ENCODE results near the gene GCNA. TPM values are rescaled to one million over a fixed set of nuclear protein-coding genes. Genes with fewer than 3 reads are reported as not detected.

GCNA gene
- total RNA-seq, 4 donors from 2014 or later = 0.89 to 2.6 (median 1.6) TPM

DNA sequence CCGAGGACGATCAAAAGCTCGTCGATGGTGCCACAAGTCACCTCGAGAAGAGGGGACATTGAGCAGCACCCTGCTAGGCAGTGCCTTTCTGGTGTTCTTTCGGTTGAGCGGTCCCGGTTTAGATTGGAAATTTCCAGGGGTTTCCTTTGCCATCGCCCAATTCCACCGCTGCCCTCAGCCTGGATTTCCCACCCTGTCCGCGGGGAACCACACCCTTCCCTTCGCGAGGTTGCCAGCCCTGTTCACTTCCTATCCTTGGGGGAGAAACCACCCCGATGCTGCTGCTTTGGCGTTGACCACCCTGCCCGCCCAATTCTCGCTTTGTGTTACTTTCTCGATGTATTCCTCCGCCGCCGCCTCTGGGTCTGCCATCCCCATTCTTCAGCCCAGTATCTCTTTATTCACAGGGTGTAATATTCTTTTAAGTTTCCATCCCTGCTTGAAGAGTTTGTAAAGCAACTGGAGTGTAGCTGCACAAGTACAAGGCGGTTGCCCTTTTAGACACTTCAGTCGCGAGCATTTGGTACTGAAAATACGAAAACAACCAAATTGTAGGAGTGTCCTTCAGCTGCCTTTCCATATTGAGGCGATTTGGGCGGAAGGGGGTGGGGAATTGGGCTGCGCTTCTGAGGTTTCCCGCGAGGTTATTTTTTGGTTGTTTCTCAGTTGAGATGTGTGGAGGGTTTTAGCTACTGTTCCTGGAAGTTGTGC lies 44.2 kb upstream of the GCNA start:
- peaks cover 0 to 27% (median 0%) of the 10 kb centered on the region in 3 donors for H3K4me1 ChIP-seq
- 0% methylated on average over 5 of the region's 31 CpGs; no CpG with 5 or more reads in 1 of the 2 donors for WGBS, 2 donors (ENCODE audit: low coverage in 1 of 2)
- ATAC-seq = peak; percentile 49
- peak overlapping the region; percentile 74 to 95 for H3K4me3 ChIP-seq
- no peaks in the 10 kb centered on the region for H3K9me3 ChIP-seq
- H3K36me3 ChIP-seq = no peaks in the 10 kb centered on the region
- H3K27me3 ChIP-seq = no peaks in the 10 kb centered on the region
- TF ChIP-seq POLR2AphosphoS5 (IDR thresholded peaks at IDR 0.05) (peak; percentile 7), EP300 (IDR thresholded peaks at IDR 0.05) (no peak)
- peak overlapping the region; percentile 85 to 99 (median 90) for H3K27ac ChIP-seq

GRCh38 chrX:71534773-71535544 lies 43.3 kb upstream of the GCNA start:
- ATAC-seq = no peak
- peaks cover 0 to 37% (median 5%) of the 10 kb centered on the region in 3 donors for H3K4me1 ChIP-seq
- no peaks in the 10 kb centered on the region for H3K27me3 ChIP-seq
- H3K9me3 ChIP-seq = no peaks in the 10 kb centered on the region
- H3K36me3 ChIP-seq = no peaks in the 10 kb centered on the region
- 0 to 25% methylated on average over 4 to 9 of the region's 9 CpGs for WGBS, 2 donors (ENCODE audit: low coverage in 1 of 2)
- peak overlapping the region; percentile 74 to 95 for H3K4me3 ChIP-seq
- peak overlapping the region in 3 of 4 donors; percentile 85 to 91 (median 90) for H3K27ac ChIP-seq
- no peak for TF ChIP-seq EP300 (IDR thresholded peaks at IDR 0.05)
- no peak for TF ChIP-seq POLR2AphosphoS5 (IDR thresholded peaks at IDR 0.05)

- peak overlapping the region in 1 of 2 donors; percentile 74 for H3K4me3 ChIP-seq
- H3K9me3 ChIP-seq = no peaks in the 10 kb centered on the region
- no peaks in the 10 kb centered on the region for H3K36me3 ChIP-seq
- no peaks in the 10 kb centered on the region for H3K27me3 ChIP-seq
- H3K4me1 ChIP-seq = peaks cover 0 to 50% (median 8%) of the 10 kb centered on the region in 3 donors
- ATAC-seq = no peak
- no peak overlapping the region for H3K27ac ChIP-seq
- TF ChIP-seq EP300 (IDR thresholded peaks at IDR 0.05) (no peak), POLR2AphosphoS5 (IDR thresholded peaks at IDR 0.05) (no peak), POLR2A (IDR thresholded peaks at IDR 0.05) (no peak)
- TF ChIP-seq, protein P1, sequence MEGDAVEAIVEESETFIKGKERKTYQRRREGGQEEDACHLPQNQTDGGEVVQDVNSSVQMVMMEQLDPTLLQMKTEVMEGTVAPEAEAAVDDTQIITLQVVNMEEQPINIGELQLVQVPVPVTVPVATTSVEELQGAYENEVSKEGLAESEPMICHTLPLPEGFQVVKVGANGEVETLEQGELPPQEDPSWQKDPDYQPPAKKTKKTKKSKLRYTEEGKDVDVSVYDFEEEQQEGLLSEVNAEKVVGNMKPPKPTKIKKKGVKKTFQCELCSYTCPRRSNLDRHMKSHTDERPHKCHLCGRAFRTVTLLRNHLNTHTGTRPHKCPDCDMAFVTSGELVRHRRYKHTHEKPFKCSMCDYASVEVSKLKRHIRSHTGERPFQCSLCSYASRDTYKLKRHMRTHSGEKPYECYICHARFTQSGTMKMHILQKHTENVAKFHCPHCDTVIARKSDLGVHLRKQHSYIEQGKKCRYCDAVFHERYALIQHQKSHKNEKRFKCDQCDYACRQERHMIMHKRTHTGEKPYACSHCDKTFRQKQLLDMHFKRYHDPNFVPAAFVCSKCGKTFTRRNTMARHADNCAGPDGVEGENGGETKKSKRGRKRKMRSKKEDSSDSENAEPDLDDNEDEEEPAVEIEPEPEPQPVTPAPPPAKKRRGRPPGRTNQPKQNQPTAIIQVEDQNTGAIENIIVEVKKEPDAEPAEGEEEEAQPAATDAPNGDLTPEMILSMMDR (IDR thresholded peaks at IDR 0.05) = no peak
- WGBS, 2 donors (ENCODE audit: low coverage in 1 of 2) = 10 to 48% methylated on average over 4 to 5 of the region's 5 CpGs
These were observed 42.0 kb upstream of the GCNA start for GRCh38 chrX:71536285-71536684.

DNA sequence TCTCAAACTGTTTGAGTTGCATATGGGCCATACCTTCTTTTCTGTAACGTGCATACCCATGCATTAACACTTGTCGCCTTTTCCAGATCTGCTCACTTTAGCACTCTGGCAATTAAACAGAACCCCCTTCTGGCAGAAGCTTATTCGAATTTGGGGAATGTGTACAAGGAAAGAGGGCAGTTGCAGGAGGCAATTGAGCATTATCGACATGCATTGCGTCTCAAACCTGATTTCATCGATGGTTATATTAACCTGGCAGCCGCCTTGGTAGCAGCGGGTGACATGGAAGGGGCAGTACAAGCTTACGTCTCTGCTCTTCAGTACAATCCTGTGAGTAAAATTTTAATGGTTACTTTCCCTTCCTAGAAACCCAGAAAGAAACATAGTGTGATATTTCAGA lies 40.5 kb upstream of the GCNA start:
- H3K9me3 ChIP-seq = no peaks in the 10 kb centered on the region
- ATAC-seq = no peak
- peak overlapping the region in 1 of 2 donors; percentile 6 for H3K4me3 ChIP-seq
- H3K27ac ChIP-seq = no peak overlapping the region
- TF ChIP-seq POLR2A (IDR thresholded peaks at IDR 0.05) = no peak
- no peak for TF ChIP-seq EP300 (IDR thresholded peaks at IDR 0.05)
- TF ChIP-seq, protein P1 (IDR thresholded peaks at IDR 0.05) = no peak
- 67 to 81% methylated on average over 4 to 5 of the region's 9 CpGs for WGBS, 2 donors (ENCODE audit: low coverage in 1 of 2)
- H3K36me3 ChIP-seq = no peaks in the 10 kb centered on the region
- no peaks in the 10 kb centered on the region for H3K27me3 ChIP-seq
- peaks cover 0 to 64% (median 12%) of the 10 kb centered on the region in 3 donors for H3K4me1 ChIP-seq

- no peak for TF ChIP-seq POLR2AphosphoS5 (IDR thresholded peaks at IDR 0.05)
- TF ChIP-seq, protein P1 (IDR thresholded peaks at IDR 0.05) = no peak
- no peak for TF ChIP-seq POLR2A (IDR thresholded peaks at IDR 0.05)
- TF ChIP-seq EP300 (IDR thresholded peaks at IDR 0.05) = no peak
- WGBS, 2 donors (ENCODE audit: low coverage in 1 of 2) = 30 to 43% methylated on average over 2 to 3 of the region's 3 CpGs
- Histone ChIP-seq H3K9me3 (no peaks in the 10 kb centered on the region), H3K27ac (no peak overlapping the region), H3K36me3 (peaks cover 0 to 6% of the 10 kb centered on the region in 2 donors), H3K27me3 (no peaks in the 10 kb centered on the region), H3K4me3 (no peak overlapping the region), H3K4me1 (peaks cover 0 to 95% (median 16%) of the 10 kb centered on the region in 3 donors)
- ATAC-seq = no peak
These were observed 37.4 kb upstream of the GCNA start for GRCh38 chrX:71540801-71541200.

All from gastroesophageal sphincter (tissue), 4 donors.